HepG2 (cell line): Measurements from ENCODE around the gene SIAH3. TPM values are rescaled to one million over a fixed set of nuclear protein-coding genes. Genes with fewer than 3 reads are reported as not detected.

Experiments used
- FOXC1 ChIP-seq: sonication (generic); formaldehyde crosslinking; IDR thresholded peaks from 2 replicates; pipeline ENCODE4 v1.8.0; 2022; ENCODE audit warnings: mild to moderate bottlenecking, missing genetic modification reagents, borderline replicate concordance
- STAG1 ChIP-seq: sonication (generic); formaldehyde crosslinking; IDR thresholded peaks from 2 replicates; pipeline ENCODE4 v1.4.0; 2020; ENCODE audit warnings: missing genetic modification reagents
- STAT5B ChIP-seq: sonication (generic); formaldehyde crosslinking; IDR thresholded peaks from 2 replicates; pipeline ENCODE4 v1.4.0; 2020; ENCODE audit warnings: missing genetic modification reagents
- ZNF331 ChIP-seq: sonication (generic); formaldehyde crosslinking; IDR thresholded peaks from 2 replicates; pipeline ENCODE4 v1.4.0; 2020; ENCODE audit warnings: missing genetic modification reagents
- ZNF790 ChIP-seq: sonication (generic); formaldehyde crosslinking; IDR thresholded peaks from 2 replicates; pipeline ENCODE4 v1.8.0; 2022; ENCODE audit warnings: missing genetic modification reagents, mild to moderate bottlenecking, borderline replicate concordance
- polyA plus RNA-seq, 8 experiments: library from polyadenylated mRNA; depleted of rRNA in 3 of 8; stranded (reverse) in 7 of 8; unstranded in 1 of 8; fragments of >200 nt; fragmentation: Illumina TruSeq in 4 of 8; extraction: Trizol in 4 of 8; gene quantifications; 2 replicates each; pipeline versions ENCODE4 v1.2.1 to v1.2.3, GENCODE V29; 2011 to 2016; ENCODE audit warnings: low read depth in 4 of 8, missing spikeins in 1 of 8, mixed read lengths in 1 of 8; ENCODE audit not compliant: insufficient read depth in 1 of 8
- total RNA-seq, 5 experiments: library from RNA; depleted of rRNA; stranded (reverse); fragments of >200 nt; fragmentation: Illumina TruSeq; extraction: Trizol; gene quantifications; 2 replicates each; pipeline ENCODE4 v1.2.3, GENCODE V29; 2016; ENCODE audit warnings: low read depth in 1 of 5
- TF ChIP-seq, protein P1 (sequence below): sonication (generic); formaldehyde crosslinking; IDR thresholded peaks from 2 replicates; pipeline ENCODE4 v1.4.0; 2020; ENCODE audit warnings: missing genetic modification reagents
- TF ChIP-seq, protein P2 (sequence below): sonication (generic); formaldehyde crosslinking; IDR thresholded peaks from 2 replicates; pipeline ENCODE4 v1.4.0; 2020; ENCODE audit warnings: missing genetic modification reagents
- TF ChIP-seq, protein P3 (sequence below): sonication (generic); formaldehyde crosslinking; IDR thresholded peaks from 2 replicates; pipeline ENCODE4 v1.8.1; 2023; ENCODE audit warnings: mild to moderate bottlenecking, inconsistent platforms, moderate library complexity, missing genetic modification reagents, borderline replicate concordance
- TF ChIP-seq, protein P4 (sequence below): sonication (generic); formaldehyde crosslinking; IDR thresholded peaks from 2 replicates; pipeline ENCODE4 v1.5.0; 2020; ENCODE audit warnings: mild to moderate bottlenecking, missing genetic modification reagents, borderline replicate concordance
- TF ChIP-seq, protein P5 (sequence below): sonication (generic); formaldehyde crosslinking; IDR thresholded peaks from 2 replicates; pipeline ENCODE4 v1.4.0; 2020; ENCODE audit warnings: missing genetic modification reagents, mild to moderate bottlenecking, borderline replicate concordance
- TF ChIP-seq, protein P6 (sequence below): IDR thresholded peaks from 2 replicates; pipeline ENCODE4 v1.6.1; 2016; ENCODE audit warnings: missing compliant biosample characterization, missing genetic modification reagents, borderline replicate concordance

SIAH3 gene
- total and polyA plus RNA-seq, 2 of the 13 experiments (the other 11 are each of a cell fraction or from before 2014, with no cell fraction given): not detected

DNA sequence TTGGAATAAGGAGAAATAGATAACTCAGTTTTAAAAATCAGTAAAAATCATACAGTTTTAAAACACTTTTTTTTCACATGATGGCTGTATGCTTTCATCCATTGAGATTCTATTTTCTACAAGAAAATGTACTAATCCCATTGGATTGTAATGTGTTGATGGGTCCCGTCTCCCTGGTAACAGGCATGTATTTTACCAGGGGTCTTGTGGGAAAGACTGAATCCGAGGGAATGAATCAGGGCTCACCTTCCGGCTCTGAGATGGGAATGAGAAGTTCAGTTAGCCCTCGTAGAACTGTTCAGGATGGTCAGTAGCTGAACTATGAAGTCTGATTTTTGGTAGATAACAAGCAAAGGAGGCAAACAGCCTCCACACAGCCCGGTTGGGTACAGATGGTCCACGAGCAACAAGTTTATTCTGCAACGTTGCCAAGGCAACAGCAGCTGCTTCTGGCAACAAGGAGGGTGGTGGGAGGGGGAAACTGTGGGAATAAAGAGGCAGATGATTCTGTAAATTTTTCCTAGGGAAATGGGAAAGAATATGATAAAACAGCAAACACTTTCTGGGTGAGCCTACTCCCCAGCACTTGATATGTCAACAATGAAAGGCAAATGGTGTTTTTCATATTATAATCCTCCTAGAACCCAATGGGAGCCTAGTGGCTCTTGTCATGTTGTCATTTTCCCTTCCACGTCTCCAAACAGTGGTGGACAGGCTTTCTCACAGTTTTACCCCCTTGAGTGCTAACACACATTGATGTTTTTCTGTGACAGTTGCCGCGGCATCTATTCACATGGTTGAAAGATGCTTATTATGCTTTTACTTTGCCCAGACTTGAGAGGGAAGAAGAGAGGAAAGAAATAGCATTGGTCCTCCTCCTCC is 12.4 kb upstream of the SIAH3 start (continued):
- TF ChIP-seq, protein P1, sequence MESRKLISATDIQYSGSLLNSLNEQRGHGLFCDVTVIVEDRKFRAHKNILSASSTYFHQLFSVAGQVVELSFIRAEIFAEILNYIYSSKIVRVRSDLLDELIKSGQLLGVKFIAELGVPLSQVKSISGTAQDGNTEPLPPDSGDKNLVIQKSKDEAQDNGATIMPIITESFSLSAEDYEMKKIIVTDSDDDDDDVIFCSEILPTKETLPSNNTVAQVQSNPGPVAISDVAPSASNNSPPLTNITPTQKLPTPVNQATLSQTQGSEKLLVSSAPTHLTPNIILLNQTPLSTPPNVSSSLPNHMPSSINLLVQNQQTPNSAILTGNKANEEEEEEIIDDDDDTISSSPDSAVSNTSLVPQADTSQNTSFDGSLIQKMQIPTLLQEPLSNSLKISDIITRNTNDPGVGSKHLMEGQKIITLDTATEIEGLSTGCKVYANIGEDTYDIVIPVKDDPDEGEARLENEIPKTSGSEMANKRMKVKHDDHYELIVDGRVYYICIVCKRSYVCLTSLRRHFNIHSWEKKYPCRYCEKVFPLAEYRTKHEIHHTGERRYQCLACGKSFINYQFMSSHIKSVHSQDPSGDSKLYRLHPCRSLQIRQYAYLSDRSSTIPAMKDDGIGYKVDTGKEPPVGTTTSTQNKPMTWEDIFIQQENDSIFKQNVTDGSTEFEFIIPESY (CRISPR knock-in tag): no peak
- TF ChIP-seq, protein P2, sequence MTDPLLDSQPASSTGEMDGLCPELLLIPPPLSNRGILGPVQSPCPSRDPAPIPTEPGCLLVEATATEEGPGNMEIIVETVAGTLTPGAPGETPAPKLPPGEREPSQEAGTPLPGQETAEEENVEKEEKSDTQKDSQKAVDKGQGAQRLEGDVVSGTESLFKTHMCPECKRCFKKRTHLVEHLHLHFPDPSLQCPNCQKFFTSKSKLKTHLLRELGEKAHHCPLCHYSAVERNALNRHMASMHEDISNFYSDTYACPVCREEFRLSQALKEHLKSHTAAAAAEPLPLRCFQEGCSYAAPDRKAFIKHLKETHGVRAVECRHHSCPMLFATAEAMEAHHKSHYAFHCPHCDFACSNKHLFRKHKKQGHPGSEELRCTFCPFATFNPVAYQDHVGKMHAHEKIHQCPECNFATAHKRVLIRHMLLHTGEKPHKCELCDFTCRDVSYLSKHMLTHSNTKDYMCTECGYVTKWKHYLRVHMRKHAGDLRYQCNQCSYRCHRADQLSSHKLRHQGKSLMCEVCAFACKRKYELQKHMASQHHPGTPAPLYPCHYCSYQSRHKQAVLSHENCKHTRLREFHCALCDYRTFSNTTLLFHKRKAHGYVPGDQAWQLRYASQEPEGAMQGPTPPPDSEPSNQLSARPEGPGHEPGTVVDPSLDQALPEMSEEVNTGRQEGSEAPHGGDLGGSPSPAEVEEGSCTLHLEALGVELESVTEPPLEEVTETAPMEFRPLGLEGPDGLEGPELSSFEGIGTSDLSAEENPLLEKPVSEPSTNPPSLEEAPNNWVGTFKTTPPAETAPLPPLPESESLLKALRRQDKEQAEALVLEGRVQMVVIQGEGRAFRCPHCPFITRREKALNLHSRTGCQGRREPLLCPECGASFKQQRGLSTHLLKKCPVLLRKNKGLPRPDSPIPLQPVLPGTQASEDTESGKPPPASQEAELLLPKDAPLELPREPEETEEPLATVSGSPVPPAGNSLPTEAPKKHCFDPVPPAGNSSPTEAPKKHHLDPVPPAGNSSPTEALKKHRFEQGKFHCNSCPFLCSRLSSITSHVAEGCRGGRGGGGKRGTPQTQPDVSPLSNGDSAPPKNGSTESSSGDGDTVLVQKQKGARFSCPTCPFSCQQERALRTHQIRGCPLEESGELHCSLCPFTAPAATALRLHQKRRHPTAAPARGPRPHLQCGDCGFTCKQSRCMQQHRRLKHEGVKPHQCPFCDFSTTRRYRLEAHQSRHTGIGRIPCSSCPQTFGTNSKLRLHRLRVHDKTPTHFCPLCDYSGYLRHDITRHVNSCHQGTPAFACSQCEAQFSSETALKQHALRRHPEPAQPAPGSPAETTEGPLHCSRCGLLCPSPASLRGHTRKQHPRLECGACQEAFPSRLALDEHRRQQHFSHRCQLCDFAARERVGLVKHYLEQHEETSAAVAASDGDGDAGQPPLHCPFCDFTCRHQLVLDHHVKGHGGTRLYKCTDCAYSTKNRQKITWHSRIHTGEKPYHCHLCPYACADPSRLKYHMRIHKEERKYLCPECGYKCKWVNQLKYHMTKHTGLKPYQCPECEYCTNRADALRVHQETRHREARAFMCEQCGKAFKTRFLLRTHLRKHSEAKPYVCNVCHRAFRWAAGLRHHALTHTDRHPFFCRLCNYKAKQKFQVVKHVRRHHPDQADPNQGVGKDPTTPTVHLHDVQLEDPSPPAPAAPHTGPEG (CRISPR knock-in tag): no peak
- TF ChIP-seq STAT5B (CRISPR knock-in tag) (no peak), STAG1 (CRISPR knock-in tag) (no peak), ZNF790 (CRISPR knock-in tag) (no peak), ZNF331 (CRISPR knock-in tag) (no peak), FOXC1 (CRISPR knock-in tag) (no peak)
- TF ChIP-seq, protein P3, sequence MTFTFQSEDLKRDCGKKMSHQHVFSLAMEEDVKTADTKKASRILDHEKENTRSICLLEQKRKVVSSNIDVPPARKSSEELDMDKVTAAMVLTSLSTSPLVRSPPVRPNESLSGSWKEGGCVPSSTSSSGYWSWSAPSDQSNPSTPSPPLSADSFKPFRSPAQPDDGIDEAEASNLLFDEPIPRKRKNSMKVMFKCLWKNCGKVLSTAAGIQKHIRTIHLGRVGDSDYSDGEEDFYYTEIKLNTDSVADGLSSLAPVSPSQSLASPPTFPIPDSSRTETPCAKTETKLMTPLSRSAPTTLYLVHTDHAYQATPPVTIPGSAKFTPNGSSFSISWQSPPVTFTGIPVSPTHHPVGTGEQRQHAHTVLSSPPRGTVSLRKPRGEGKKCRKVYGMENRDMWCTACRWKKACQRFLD (CRISPR knock-in tag): no peak
- TF ChIP-seq, protein P4, sequence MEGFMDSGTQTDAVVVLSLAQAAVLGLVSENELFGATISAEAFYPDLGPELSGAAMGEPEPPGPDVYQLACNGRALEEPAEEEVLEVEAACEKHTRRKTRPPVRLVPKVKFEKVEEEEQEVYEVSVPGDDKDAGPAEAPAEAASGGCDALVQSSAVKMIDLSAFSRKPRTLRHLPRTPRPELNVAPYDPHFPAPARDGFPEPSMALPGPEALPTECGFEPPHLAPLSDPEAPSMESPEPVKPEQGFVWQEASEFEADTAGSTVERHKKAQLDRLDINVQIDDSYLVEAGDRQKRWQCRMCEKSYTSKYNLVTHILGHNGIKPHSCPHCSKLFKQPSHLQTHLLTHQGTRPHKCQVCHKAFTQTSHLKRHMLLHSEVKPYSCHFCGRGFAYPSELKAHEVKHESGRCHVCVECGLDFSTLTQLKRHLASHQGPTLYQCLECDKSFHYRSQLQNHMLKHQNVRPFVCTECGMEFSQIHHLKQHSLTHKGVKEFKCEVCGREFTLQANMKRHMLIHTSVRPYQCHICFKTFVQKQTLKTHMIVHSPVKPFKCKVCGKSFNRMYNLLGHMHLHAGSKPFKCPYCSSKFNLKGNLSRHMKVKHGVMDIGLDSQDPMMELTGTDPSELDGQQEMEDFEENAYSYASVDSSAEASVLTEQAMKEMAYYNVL (CRISPR knock-in tag): no peak
- TF ChIP-seq, protein P5, sequence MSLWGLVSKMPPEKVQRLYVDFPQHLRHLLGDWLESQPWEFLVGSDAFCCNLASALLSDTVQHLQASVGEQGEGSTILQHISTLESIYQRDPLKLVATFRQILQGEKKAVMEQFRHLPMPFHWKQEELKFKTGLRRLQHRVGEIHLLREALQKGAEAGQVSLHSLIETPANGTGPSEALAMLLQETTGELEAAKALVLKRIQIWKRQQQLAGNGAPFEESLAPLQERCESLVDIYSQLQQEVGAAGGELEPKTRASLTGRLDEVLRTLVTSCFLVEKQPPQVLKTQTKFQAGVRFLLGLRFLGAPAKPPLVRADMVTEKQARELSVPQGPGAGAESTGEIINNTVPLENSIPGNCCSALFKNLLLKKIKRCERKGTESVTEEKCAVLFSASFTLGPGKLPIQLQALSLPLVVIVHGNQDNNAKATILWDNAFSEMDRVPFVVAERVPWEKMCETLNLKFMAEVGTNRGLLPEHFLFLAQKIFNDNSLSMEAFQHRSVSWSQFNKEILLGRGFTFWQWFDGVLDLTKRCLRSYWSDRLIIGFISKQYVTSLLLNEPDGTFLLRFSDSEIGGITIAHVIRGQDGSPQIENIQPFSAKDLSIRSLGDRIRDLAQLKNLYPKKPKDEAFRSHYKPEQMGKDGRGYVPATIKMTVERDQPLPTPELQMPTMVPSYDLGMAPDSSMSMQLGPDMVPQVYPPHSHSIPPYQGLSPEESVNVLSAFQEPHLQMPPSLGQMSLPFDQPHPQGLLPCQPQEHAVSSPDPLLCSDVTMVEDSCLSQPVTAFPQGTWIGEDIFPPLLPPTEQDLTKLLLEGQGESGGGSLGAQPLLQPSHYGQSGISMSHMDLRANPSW: no peak
- TF ChIP-seq, protein P6, sequence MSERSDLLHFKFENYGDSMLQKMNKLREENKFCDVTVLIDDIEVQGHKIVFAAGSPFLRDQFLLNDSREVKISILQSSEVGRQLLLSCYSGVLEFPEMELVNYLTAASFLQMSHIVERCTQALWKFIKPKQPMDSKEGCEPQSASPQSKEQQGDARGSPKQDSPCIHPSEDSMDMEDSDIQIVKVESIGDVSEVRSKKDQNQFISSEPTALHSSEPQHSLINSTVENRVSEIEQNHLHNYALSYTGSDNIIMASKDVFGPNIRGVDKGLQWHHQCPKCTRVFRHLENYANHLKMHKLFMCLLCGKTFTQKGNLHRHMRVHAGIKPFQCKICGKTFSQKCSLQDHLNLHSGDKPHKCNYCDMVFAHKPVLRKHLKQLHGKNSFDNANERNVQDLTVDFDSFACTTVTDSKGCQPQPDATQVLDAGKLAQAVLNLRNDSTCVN (CRISPR knock-in tag): no peak
